ENCODE data around the gene TLL2. TPM values are rescaled to one million over a fixed set of nuclear protein-coding genes. Genes with fewer than 3 reads are reported as not detected.

The TLL2 gene
- polyA plus RNA-seq, 3 donors, result not detected

GRCh38 chr10:96448021-96448457 is 65.7 kb downstream of the TLL2 start:
- TF ChIP-seq CTCF (IDR thresholded peaks at IDR 0.05), result no peak

DNA sequence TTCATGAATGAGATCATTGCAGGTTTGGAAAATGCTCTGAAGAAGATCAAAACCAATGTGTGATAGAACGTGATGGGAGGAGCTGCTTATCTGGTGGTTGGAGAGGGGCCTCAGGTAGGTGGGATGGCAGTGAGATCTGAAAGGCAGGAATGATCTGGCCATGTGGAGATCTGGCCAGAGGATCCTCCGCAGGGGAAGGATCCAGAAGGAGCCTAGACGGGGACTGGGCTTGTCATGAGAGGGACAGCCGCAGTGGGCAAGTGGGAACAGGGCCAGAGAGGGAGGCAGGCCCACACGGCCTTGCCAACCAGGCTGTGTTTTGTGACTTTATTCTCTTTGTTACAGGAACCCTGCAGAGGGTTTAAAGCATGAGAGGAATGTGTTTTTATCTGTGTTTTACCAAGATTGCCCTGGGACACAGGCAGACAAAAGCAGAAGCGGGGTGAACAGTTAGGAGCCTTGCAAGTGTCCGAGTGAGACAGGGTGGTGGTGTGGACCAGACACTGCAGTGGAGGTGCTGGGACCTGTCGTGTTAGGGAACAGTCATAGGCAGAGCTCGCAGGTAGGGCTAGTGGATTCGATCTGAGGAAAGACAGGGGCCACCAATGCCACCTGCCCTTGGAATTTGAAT is 66.6 kb downstream of the TLL2 start:
- TF ChIP-seq CTCF (IDR thresholded peaks at IDR 0.05), result no peak
- peaks cover 0 to under 1% of the 10 kb centered on the region in 2 donors for H3K4me1 ChIP-seq (ENCODE audit: control insufficient read depth in 1 of 2, insufficient read depth in 2 of 2, low read length in 2 of 2)
- no peak overlapping the region for H2AFZ ChIP-seq (ENCODE audit: insufficient read depth, low read depth, low read length, poor library complexity, severe bottlenecking)
- 94% methylated on average over 7 of the region's 10 CpGs for WGBS (ENCODE audit: insufficient coverage)
- H3K4me1 Mint-ChIP-seq, result peaks cover 2% of the 10 kb centered on the region
- no peak overlapping the region for H3K9ac ChIP-seq (ENCODE audit: insufficient read depth, low read length, poor library complexity, severe bottlenecking)
- H3K27ac ChIP-seq (ENCODE audit: low read depth in 1 of 2, low read length in 2 of 2), result no peak overlapping the region
- no peak for DNase-seq
- no peaks in the 10 kb centered on the region for H3K9me3 Mint-ChIP-seq
- H3K36me3 Mint-ChIP-seq, result no peaks in the 10 kb centered on the region
- H3K27me3 Mint-ChIP-seq (ENCODE audit: low read depth in 3 of 3), result peaks cover 6 to 15% (median 8%) of the 10 kb centered on the region in 3 donors
- no peaks in the 10 kb centered on the region for H3K36me3 ChIP-seq (replicated peaks in 1 of 2; ENCODE audit: control insufficient read depth in 1 of 2, insufficient read depth in 2 of 2, low read length in 2 of 2)
- H3K79me2 ChIP-seq (ENCODE audit: insufficient read depth, low read length), result no peaks in the 10 kb centered on the region
- no peaks in the 10 kb centered on the region for H3K9me3 ChIP-seq (replicated peaks in 1 of 2; ENCODE audit: control insufficient read depth in 1 of 2, insufficient read depth in 1 of 2, low read length in 2 of 2)
- H3K27me3 ChIP-seq (ENCODE audit: control insufficient read depth in 2 of 2, insufficient read depth in 2 of 2, low read length in 2 of 2), result no peaks in the 10 kb centered on the region
- no peak overlapping the region for H3K27ac Mint-ChIP-seq
- H3K4me2 ChIP-seq (replicated peaks; ENCODE audit: extremely low read depth, low read length, poor library complexity, severe bottlenecking), result no peak overlapping the region
- no peak overlapping the region for H3K4me3 Mint-ChIP-seq
- intact Hi-C loops (cut with micrococcal nuclease), result no loop called here
- H4K20me1 ChIP-seq (ENCODE audit: insufficient read depth, low read length), result no peaks in the 10 kb centered on the region
- H3K4me3 ChIP-seq (replicated peaks in 1 of 3; ENCODE audit: low read depth in 2 of 3, low read length in 3 of 3), result no peak overlapping the region

More at GRCh38 chr10:96448021-96448457, 65.7 kb downstream of the TLL2 start:
- no peaks in the 10 kb centered on the region for H3K36me3 ChIP-seq (replicated peaks in 1 of 2; ENCODE audit: control insufficient read depth in 1 of 2, insufficient read depth in 2 of 2, low read length in 2 of 2)
- H3K4me1 ChIP-seq (ENCODE audit: control insufficient read depth in 1 of 2, insufficient read depth in 2 of 2, low read length in 2 of 2), result no peaks in the 10 kb centered on the region
- Mint-ChIP-seq H3K9me3 (no peaks in the 10 kb centered on the region), H3K4me3 (no peak overlapping the region), H3K4me1 (peaks cover 2% of the 10 kb centered on the region), H3K27ac (no peak overlapping the region), H3K36me3 (no peaks in the 10 kb centered on the region), H3K27me3 (ENCODE audit: low read depth in 3 of 3) (peaks cover 8 to 15% (median 10%) of the 10 kb centered on the region in 3 donors)
- H3K4me3 ChIP-seq (replicated peaks in 1 of 3; ENCODE audit: low read depth in 2 of 3, low read length in 3 of 3), result no peak overlapping the region
- H3K9me3 ChIP-seq (replicated peaks in 1 of 2; ENCODE audit: control insufficient read depth in 1 of 2, insufficient read depth in 1 of 2, low read length in 2 of 2), result no peaks in the 10 kb centered on the region
- 93% methylated on average over 10 of the region's 15 CpGs for WGBS (ENCODE audit: insufficient coverage)
- no peak overlapping the region for H3K27ac ChIP-seq (ENCODE audit: low read depth in 1 of 2, low read length in 2 of 2)
- H3K79me2 ChIP-seq (ENCODE audit: insufficient read depth, low read length), result no peaks in the 10 kb centered on the region
- DNase-seq, result no peak
- H4K20me1 ChIP-seq (ENCODE audit: insufficient read depth, low read length), result no peaks in the 10 kb centered on the region
- H3K4me2 ChIP-seq (replicated peaks; ENCODE audit: extremely low read depth, low read length, poor library complexity, severe bottlenecking), result no peak overlapping the region
- no peak overlapping the region for H3K9ac ChIP-seq (ENCODE audit: insufficient read depth, low read length, poor library complexity, severe bottlenecking)
- H2AFZ ChIP-seq (ENCODE audit: insufficient read depth, low read depth, low read length, poor library complexity, severe bottlenecking), result no peak overlapping the region
- no peaks in the 10 kb centered on the region for H3K27me3 ChIP-seq (ENCODE audit: control insufficient read depth in 2 of 2, insufficient read depth in 2 of 2, low read length in 2 of 2)
- intact Hi-C loops (cut with micrococcal nuclease), result no loop called here
